ENCODE results near the gene OLFM1.

DNA sequence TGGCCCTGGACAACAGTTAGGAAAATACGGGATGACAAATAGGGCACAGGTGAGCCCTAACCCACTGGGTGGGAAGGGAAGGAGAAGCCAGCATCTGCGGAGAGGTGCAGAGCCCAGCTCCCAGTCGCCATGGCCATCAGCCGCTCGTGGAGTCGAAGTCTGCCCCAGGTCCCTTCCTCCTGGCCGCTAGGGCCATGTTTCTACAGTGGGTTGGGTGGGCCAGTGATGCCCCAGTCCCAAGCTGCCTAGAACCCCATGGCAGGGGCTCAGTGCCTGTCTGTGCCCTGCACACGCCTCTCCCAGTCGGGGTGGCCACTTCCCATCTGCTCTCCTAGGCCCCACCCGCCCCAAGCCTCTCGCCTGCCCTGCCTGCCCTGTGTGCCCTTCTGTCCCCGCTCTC is 34.8 kb downstream of the OLFM1 start:
- TF ChIP-seq, protein P1, sequence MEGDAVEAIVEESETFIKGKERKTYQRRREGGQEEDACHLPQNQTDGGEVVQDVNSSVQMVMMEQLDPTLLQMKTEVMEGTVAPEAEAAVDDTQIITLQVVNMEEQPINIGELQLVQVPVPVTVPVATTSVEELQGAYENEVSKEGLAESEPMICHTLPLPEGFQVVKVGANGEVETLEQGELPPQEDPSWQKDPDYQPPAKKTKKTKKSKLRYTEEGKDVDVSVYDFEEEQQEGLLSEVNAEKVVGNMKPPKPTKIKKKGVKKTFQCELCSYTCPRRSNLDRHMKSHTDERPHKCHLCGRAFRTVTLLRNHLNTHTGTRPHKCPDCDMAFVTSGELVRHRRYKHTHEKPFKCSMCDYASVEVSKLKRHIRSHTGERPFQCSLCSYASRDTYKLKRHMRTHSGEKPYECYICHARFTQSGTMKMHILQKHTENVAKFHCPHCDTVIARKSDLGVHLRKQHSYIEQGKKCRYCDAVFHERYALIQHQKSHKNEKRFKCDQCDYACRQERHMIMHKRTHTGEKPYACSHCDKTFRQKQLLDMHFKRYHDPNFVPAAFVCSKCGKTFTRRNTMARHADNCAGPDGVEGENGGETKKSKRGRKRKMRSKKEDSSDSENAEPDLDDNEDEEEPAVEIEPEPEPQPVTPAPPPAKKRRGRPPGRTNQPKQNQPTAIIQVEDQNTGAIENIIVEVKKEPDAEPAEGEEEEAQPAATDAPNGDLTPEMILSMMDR (conservative IDR thresholded peaks at IDR 0.05; ENCODE audit: low read depth, low read length), result no peak
- TF ChIP-seq RFX5 (IDR thresholded peaks at IDR 0.05; ENCODE audit: low read depth, low read length), result no peak
- TF ChIP-seq RAD21 (IDR thresholded peaks at IDR 0.05; ENCODE audit: low read length), result no peak
- TF ChIP-seq POLR2A (IDR thresholded peaks at IDR 0.05; ENCODE audit: low read depth, low read length), result no peak
- TF ChIP-seq, protein P2, sequence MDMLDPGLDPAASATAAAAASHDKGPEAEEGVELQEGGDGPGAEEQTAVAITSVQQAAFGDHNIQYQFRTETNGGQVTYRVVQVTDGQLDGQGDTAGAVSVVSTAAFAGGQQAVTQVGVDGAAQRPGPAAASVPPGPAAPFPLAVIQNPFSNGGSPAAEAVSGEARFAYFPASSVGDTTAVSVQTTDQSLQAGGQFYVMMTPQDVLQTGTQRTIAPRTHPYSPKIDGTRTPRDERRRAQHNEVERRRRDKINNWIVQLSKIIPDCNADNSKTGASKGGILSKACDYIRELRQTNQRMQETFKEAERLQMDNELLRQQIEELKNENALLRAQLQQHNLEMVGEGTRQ (IDR thresholded peaks at IDR 0.05; ENCODE audit: low read depth, low read length), result no peak
- no peak for TF ChIP-seq CEBPB (IDR thresholded peaks at IDR 0.05; ENCODE audit: low read depth, low read length)
- TF ChIP-seq SMC3 (IDR thresholded peaks at IDR 0.05; ENCODE audit: low read depth, low read length), result no peak
- TF ChIP-seq CHD1 (IDR thresholded peaks at IDR 0.05; ENCODE audit: low read depth, low read length), result no peak

Data from IMR-90 (cell line).